T47D (cell line): ENCODE measurements around the gene DHX58.

Experiments
- DNase-seq, 2 experiments: peaks; one replicate each; pipeline versions ENCODE4 v3.0.0 to v3.0.0-alpha.2; 2011 to 2012; ENCODE audit warnings: low read depth in 1 of 2, low spot score in 1 of 2
- JUND ChIP-seq: IDR thresholded peaks from 2 replicates; pipeline ENCODE4 v1.6.1; 2012; ENCODE audit warnings: low read depth
- in situ Hi-C: cut with HindIII; loops from 2 replicates; pipeline ENCODE4 v1.10.0; 2016; ENCODE audit warnings: low sequenced_read_pairs, low pct_unique_long_range_greater_than_20kb

Gene DHX58

DNA sequence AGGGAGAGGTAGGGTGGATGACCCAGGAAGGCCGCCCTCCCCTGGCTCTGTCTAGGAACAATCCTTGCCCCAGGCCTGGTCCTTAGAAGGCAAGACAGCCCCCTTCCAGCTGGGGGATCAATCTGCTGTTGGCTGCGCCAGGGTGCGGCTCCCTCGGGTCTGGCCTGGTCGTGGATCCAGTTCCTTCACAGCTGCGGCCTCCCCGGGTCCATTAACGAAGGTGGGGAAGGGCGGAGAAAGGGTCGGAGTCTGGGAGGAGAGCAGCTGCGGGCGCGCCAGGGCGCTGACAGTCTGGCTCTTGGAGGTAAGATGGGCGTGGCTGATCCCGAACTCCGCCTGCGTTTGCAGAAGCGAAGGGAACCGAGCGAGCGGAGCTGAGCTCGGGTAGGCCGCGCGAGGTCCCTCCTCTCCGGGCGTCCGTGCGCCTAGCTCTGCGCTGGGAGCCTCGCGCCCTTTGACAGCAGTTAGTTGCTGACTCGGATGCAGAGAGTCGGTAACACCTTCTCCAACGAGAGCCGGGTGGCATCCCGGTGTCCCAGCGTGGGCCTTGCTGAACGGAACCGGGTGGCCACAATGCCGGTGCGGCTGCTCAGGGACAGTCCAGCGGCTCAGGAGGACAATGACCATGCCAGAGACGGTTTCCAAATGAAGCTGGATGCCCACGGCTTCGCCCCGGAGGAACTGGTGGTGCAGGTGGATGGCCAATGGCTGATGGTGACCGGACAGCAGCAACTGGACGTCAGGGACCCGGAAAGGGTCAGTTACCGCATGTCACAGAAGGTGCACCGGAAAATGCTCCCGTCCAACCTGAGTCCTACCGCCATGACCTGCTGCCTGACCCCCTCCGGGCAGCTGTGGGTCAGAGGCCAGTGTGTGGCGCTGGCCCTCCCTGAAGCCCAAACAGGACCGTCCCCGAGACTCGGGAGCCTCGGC lies 10.1 kb upstream of the DHX58 start, which contains the start of gene HSPB9:
HSPB9 (plus strand) TSS at position 434 of the 933 bp plus-strand sequence; CDS start at position 481, 47 bp downstream.
- no peak for DNase-seq
- in situ Hi-C loops = no loop called here
- no peak for TF ChIP-seq JUND

DNA sequence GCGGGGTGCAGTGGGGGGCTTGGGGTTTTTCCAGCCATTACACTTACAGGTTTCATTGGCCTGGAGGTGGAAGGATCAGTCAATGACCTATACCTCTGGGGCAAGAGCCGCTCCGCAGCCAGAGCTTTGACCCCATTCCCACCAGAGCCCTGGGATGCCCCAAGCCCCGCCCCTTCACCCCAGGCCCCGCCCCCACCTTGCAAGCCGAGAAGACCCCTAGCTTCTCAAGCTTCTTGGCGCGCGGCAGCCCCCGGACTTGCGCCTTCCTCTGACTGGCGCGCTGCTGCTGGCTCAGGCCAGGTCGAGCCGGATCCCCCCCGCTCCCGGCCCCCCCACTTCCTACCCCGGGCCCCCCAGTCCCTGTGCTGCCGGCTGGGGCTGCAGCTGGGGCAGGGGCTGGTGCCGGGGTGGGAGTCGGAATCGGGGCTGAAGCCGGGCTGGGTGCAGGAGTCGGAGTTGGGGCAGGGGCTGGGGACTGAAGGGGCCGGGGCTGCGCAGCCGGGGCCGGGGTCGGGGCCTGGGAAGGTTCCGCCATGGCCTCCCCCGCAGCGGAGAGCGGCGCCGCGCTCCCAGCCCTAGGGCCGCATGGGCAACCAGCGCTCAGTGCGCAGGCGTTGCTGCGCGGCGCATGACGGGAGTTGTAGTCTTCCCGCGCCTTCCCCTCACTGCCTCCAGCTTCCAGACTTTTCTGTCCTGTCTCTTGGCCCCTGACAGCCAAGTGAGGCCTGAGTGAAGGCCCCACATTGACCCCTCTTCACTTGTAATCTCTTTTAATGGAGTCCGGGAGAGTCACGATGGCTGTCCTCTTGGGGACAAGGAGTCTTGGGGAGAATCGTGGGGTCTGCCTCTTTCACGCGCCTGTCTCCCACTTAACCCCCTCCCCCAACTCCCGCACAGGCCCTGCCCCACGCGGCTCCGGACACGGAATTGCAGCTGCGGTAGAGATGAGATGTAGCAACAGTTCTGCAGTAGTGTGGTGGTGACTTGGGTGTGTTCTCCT lies 8.6 kb upstream of the DHX58 start, which contains the start of gene KAT2A:
KAT2A (minus strand) TSS at position 598 of the 1,000 bp plus-strand sequence; CDS start at position 535, 63 bp downstream.
- in situ Hi-C loops = no loop called here
- DNase-seq = peak; percentile 90 to 99
- TF ChIP-seq JUND = no peak

GRCh38 chr17:42120161-42120769 lies 7.8 kb upstream of the DHX58 start:
- in situ Hi-C loops = no loop called here
- no peak for DNase-seq
- TF ChIP-seq JUND = no peak

DNA sequence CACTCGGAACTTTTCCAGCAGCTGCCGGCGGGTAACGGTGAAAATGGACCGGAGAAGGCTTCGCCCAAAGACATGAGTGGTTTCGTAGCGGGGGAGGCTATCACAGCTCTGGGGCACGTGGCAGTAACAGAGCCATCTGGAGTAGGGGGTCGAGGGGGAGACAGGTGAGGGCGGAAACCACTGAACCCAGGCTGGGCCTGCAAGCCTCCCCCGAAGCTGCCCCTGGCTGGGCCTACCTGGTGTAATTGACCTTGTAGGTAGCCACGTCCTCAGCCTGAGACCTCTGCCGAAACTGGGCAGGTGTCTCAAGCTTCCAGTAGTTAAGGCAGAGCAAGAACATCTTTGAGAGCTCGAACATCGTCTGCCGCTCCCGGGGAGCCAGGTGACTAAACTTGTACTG lies 6.8 kb upstream of the DHX58 start:
- in situ Hi-C loops = no loop called here
- no peak for DNase-seq
- TF ChIP-seq JUND = no peak

DNA sequence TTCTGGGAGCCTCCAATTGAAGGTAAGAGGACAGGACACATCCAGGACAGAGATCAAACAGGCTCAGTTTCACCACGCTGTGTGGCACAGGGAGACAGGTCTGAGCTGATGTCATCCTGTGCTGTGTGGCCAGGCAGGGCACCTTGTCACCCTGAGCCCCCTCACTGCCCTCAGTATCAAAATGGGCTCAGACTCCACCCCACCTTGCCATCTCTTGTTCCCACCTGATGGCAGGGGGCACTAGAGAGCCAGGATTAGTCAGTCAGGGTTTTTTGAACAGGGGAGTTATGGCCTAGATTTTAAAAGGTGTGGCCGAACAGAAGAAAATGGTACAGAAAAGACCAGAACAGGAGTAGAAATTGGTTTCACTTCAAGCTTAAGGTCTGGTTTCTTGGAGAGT lies 6.0 kb upstream of the DHX58 start:
- in situ Hi-C loops = no loop called here
- no peak for TF ChIP-seq JUND
- DNase-seq = peak in 1 of 2 experiments; percentile 62

DNA sequence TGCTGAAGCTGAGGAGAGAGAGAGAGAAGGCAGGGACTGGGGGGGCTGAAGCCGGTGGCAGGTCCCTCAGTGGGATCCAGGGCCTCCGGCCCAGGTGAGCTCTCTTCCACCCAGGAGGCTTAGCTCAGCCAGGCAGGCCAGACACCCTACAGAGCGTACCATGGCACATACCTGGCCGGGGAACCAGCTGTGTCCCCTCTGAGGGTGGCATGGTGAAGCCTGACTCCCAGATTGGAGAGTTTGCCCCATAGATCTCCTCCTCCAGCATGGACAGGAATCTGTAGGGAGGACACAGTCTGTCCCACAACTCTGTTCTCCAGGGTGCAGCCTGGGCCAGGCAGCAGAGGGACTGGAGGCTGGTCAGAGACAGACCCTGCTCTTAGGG lies 5.6 kb upstream of the DHX58 start:
- TF ChIP-seq JUND = no peak
- DNase-seq = no peak
- in situ Hi-C loops = no loop called here

- no peak for DNase-seq
- in situ Hi-C loops = no loop called here
- TF ChIP-seq JUND = no peak
Observed at GRCh38 chr17:42117397-42118125, 5.0 kb upstream of the DHX58 start.

- no peak for TF ChIP-seq JUND
- in situ Hi-C loops = no loop called here
- peak; percentile 85 to 92 for DNase-seq
Observed at GRCh38 chr17:42116705-42117396, 4.3 kb upstream of the DHX58 start.

DNA sequence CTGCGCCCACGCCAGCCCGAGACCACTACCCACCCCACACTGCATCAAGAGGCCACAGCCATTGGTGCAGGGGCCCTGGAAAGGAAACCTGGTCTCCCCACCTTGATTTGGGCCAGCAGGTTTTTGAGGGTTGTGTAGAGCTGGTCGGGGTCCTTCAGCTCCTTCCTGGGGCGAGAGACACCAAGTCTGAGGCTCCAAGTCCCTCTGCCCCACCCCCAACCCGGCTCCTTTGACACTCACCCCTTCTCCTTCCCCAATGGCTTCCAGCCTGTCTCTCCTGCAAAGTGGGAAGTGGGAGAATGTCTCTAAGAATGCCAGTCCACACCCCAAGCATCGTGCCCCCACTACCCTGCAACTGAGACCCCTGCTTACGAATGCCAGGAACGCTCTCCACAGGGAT lies 1.6 kb upstream of the DHX58 start:
- DNase-seq = no peak
- in situ Hi-C loops = no loop called here
- TF ChIP-seq JUND = no peak

DNA sequence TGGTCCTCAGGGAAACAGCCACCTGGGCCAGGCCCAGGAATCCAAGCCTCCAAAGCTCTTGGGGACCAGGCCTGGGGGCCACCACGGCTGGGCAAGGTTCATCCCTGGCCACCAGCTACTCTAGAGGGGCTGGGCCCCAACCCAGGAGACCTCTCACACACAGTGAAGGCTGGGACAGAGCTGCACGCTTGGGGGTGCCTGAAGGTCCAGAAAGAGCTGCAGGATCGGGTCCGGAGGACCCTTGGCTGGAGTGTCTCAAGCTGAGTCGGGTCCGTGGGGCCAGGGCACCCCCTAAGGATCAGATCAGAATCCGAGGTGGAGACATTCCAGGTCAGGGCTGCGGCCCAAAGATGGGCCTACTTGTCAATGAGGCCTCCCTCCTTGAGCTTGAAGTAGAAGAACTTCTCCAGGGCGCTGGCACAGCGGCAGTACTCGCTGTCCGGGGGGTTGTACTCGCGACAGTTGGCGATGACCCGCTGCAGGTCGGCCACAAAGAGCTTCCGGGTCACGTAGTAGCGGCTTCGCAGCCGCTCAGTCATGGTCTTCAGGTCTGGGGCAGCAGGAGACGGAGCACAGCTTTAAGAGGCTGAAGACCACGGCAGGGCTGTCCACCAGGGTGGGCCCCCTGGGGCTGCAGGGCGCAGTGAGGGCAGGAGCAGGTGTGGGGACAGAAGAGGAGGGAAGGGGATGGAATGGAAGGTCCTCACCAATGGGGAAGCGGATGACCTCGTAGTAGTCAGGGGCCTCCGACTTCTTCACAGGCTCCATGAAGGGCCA lies 967 bp upstream of the DHX58 start:
- DNase-seq = no peak
- no peak for TF ChIP-seq JUND
- in situ Hi-C loops = no loop called here
